Mucosa of gallbladder (tissue), 1 donor: ENCODE data around the gene PDIK1L. TPM values are rescaled to one million over a fixed set of nuclear protein-coding genes. Genes with fewer than 3 reads are reported as not detected.

Experiments used
- DNase-seq: peaks from one replicate; pipeline ENCODE4 v3.0.0-alpha.2; 2020; ENCODE audit warnings: low spot score
- total RNA-seq: library from RNA; stranded (reverse); gene quantifications from one replicate; pipeline ENCODE4 v1.2.1, GENCODE V29; 2021
- donor health status: DM: no; HTN: no; CAD: no.

Gene PDIK1L
- 19.0 TPM for total RNA-seq

- DNase-seq: peak; percentile 96
Measured at GRCh38 chr1:26111530-26112406, at the start of gene PDIK1L. Gene PDIK1L (plus strand): TSS chr1:26111824. CDS start chr1:26114309, 2,485 bp downstream.

- DNase-seq: peak; percentile 82
Measured at GRCh38 chr1:26064553-26064952, 47.1 kb upstream of the PDIK1L start.

GRCh38 chr1:26066160-26066559, 45.5 kb upstream of the PDIK1L start:
- DNase-seq: no peak

- DNase-seq: no peak
Measured at GRCh38 chr1:26066857-26067256, 44.8 kb upstream of the PDIK1L start.

- DNase-seq: no peak
Measured at GRCh38 chr1:26067432-26067911, 44.2 kb upstream of the PDIK1L start, which contains the start of gene TRIM63. Gene TRIM63 (minus strand): TSS chr1:26067630. CDS start chr1:26067494, 136 bp downstream.

- DNase-seq: no peak
Measured at GRCh38 chr1:26069941-26070295, 41.7 kb upstream of the PDIK1L start.

- DNase-seq: no peak
Measured at GRCh38 chr1:26070296-26070962, 41.2 kb upstream of the PDIK1L start.

- no peak for DNase-seq
Measured at GRCh38 chr1:26070963-26071342, 40.7 kb upstream of the PDIK1L start.

- peak; percentile 72 for DNase-seq
Measured at GRCh38 chr1:26072305-26072704, 39.3 kb upstream of the PDIK1L start.

GRCh38 chr1:26075421-26076144, 36.0 kb upstream of the PDIK1L start:
- peak; percentile 71 for DNase-seq

GRCh38 chr1:26077524-26077923, 34.1 kb upstream of the PDIK1L start:
- no peak for DNase-seq

GRCh38 chr1:26078286-26079177, 33.1 kb upstream of the PDIK1L start:
- DNase-seq: peak; percentile 80

GRCh38 chr1:26079178-26079563, 32.5 kb upstream of the PDIK1L start:
- no peak for DNase-seq

- peak; percentile 51 for DNase-seq
Measured at GRCh38 chr1:26079960-26080814, 31.4 kb upstream of the PDIK1L start.

GRCh38 chr1:26081267-26082019, 30.2 kb upstream of the PDIK1L start:
- DNase-seq: no peak

GRCh38 chr1:26082020-26082350, 29.6 kb upstream of the PDIK1L start:
- no peak for DNase-seq

GRCh38 chr1:26083208-26083607, 28.4 kb upstream of the PDIK1L start:
- no peak for DNase-seq

GRCh38 chr1:26084091-26084561, 27.5 kb upstream of the PDIK1L start:
- peak; percentile 62 for DNase-seq

GRCh38 chr1:26084844-26085243, 26.8 kb upstream of the PDIK1L start:
- no peak for DNase-seq
